Loucy (cell line): Measurements from ENCODE around the gene ADARB1.

Experiments
- CTCF ChIP-seq: fragments of 200-600 bp; sonication (generic); conservative IDR thresholded peaks from 2 replicates; pipeline ENCODE4 v1.5.1; 2014; ENCODE audit warnings: mild to moderate bottlenecking, antibody characterized with exemption, low read length
- EZH2phosphoT487 ChIP-seq: fragments of 200-600 bp; IDR thresholded peaks from 2 replicates; pipeline ENCODE4 v1.6.1; 2018; ENCODE audit warnings: antibody characterized with exemption, mild to moderate bottlenecking, moderate library complexity, borderline replicate concordance

DNA sequence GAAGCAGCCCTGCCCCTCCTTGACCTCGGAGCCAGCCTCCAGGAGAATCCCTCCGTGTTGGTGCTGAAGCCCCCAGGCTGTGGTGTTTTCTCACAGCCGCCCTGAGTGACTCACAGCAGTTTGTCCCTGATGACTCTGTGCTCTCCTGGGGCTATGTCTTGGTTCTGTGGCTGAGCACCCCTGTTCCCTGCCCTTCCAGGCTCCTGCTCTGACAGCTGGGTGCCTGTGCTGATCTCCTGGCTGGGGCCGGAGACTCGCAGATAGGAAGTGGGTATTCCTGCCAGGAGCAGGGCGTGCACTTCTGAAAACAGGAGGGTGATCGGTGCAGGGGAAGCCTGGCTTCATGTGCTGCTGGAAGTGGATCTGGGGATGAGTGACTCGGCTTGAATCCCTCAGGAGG lies 178.8 kb downstream of the ADARB1 start:
- TF ChIP-seq CTCF (no peak), EZH2phosphoT487 (no peak)
